Measurements from ENCODE around the gene MEIS2. TPM values are rescaled to one million over a fixed set of nuclear protein-coding genes. Genes with fewer than 3 reads are reported as not detected.
A peak's percentile ranks its signal among the peaks of the same experiment; 100 is the strongest.

MEIS2 gene
- total RNA-seq, 1 donor from 2014 or later, result 35.6 TPM

DNA sequence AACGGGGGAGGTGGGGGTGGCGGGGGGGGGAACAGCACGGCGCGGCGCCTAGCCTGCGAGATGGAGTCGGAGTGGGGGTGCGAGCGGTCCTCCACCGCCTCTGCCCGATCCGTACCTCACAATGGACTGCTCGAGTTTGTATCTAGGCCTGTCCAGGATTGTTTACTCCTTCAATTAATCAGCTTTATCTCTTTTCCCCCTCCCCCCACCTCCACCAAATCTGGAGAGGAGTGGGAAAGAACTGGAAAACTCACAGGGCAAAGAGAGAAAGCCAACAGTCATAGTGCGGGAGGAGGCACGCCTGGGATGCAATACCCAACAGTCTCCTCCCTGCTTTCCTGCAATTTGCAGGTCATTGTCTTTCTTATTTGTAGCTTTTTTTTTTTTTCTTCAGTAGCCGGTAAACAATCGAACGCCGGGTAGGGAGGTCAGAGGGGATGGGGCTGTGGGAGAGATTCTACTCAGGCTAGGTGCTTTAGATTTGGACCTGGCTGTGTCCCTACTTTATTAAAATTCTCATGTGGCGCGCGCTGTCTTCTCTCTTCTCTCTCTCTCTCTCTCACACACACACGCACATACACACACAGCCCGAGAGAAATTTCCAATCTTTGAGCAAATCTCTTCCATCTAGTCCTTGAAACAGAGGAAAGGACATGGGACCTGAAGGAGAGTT lies 6.9 kb upstream of the MEIS2 start:
- Histone ChIP-seq H3K9me3 (ENCODE audit: insufficient read depth, low read depth, low read length) (no peaks in the 10 kb centered on the region), H3K4me2 (ENCODE audit: low read length) (peak overlapping the region; percentile 99), H3K9ac (ENCODE audit: low read length) (peak overlapping the region; percentile 8), H3K4me1 (ENCODE audit: insufficient read depth, low read length) (peaks cover 15% of the 10 kb centered on the region), H2AFZ (ENCODE audit: low read depth, low read length) (no peak overlapping the region), H3K4me3 (ENCODE audit: insufficient read depth, low read depth, low read length) (no peak overlapping the region), H3K27me3 (ENCODE audit: insufficient read depth, low read length) (peaks cover 58% of the 10 kb centered on the region), H3K27ac (ENCODE audit: low read depth, low read length) (no peak overlapping the region), H4K20me1 (ENCODE audit: insufficient read depth, low read length) (peaks cover 15% of the 10 kb centered on the region), H3K36me3 (ENCODE audit: insufficient read depth, low read length) (no peaks in the 10 kb centered on the region), H3K79me2 (ENCODE audit: insufficient read depth, low read length) (peaks cover 50% of the 10 kb centered on the region)
- TF ChIP-seq, protein P1, sequence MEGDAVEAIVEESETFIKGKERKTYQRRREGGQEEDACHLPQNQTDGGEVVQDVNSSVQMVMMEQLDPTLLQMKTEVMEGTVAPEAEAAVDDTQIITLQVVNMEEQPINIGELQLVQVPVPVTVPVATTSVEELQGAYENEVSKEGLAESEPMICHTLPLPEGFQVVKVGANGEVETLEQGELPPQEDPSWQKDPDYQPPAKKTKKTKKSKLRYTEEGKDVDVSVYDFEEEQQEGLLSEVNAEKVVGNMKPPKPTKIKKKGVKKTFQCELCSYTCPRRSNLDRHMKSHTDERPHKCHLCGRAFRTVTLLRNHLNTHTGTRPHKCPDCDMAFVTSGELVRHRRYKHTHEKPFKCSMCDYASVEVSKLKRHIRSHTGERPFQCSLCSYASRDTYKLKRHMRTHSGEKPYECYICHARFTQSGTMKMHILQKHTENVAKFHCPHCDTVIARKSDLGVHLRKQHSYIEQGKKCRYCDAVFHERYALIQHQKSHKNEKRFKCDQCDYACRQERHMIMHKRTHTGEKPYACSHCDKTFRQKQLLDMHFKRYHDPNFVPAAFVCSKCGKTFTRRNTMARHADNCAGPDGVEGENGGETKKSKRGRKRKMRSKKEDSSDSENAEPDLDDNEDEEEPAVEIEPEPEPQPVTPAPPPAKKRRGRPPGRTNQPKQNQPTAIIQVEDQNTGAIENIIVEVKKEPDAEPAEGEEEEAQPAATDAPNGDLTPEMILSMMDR (IDR thresholded peaks at IDR 0.05; ENCODE audit: insufficient read depth, low read depth, low read length), result no peak
- TF ChIP-seq EZH2 (IDR thresholded peaks at IDR 0.05; ENCODE audit: insufficient read depth, low read length), result peak; percentile 18
- Mint-ChIP-seq H3K9me3 (ENCODE audit: unreplicated experiment) (peaks cover 3% of the 10 kb centered on the region), H3K27ac (ENCODE audit: unreplicated experiment) (no peak overlapping the region), H3K4me1 (ENCODE audit: low read depth, unreplicated experiment) (peaks cover 13% of the 10 kb centered on the region), H3K4me3 (ENCODE audit: unreplicated experiment) (peak overlapping the region; percentile 4), H3K36me3 (ENCODE audit: low read depth, unreplicated experiment) (no peaks in the 10 kb centered on the region), H3K27me3 (ENCODE audit: low read depth, unreplicated experiment) (peaks cover 89% of the 10 kb centered on the region)
- DNase-seq (ENCODE audit: low read depth), result no peak
- no peak for FAIRE-seq

DNA sequence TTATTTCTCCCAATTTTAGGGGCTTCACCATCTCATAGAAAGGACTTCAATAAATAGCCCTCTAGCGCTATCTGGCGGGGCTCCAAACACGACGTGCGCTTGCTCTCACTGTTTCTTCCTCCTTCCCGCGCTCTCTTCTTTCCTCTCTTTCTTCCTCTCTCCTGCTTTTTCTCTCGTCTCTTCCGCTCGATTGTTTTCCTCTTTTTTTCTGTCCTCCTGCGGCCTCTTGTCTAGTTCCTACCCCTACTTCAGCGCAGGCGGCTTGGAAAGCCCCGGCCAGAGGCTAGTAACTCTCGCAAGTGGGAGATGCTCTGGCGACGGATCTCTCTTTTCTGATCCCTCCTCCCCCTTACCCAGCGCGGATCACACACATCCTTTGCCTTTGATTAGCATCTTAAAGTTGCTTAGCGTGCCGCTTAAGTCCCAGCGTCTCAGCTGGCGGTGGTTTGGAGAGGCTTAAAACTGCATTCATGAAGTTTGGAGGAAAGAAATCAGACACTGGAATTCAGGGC lies 6.2 kb upstream of the MEIS2 start:
- Histone ChIP-seq H3K9me3 (ENCODE audit: insufficient read depth, low read depth, low read length) (no peaks in the 10 kb centered on the region), H4K20me1 (ENCODE audit: insufficient read depth, low read length) (peaks cover 15% of the 10 kb centered on the region), H3K36me3 (ENCODE audit: insufficient read depth, low read length) (no peaks in the 10 kb centered on the region), H3K4me2 (ENCODE audit: low read length) (peak overlapping the region; percentile 99), H2AFZ (ENCODE audit: low read depth, low read length) (peak overlapping the region; percentile 40), H3K27me3 (ENCODE audit: insufficient read depth, low read length) (peaks cover 58% of the 10 kb centered on the region), H3K4me3 (ENCODE audit: insufficient read depth, low read depth, low read length) (peak overlapping the region; percentile 52), H3K4me1 (ENCODE audit: insufficient read depth, low read length) (peaks cover 15% of the 10 kb centered on the region), H3K9ac (ENCODE audit: low read length) (peak overlapping the region; percentile 68), H3K27ac (ENCODE audit: low read depth, low read length) (peak overlapping the region; percentile 6), H3K79me2 (ENCODE audit: insufficient read depth, low read length) (peaks cover 52% of the 10 kb centered on the region)
- peaks cover 13% of the 10 kb centered on the region for H3K4me1 Mint-ChIP-seq (ENCODE audit: low read depth, unreplicated experiment)
- DNase-seq (ENCODE audit: low read depth), result no peak
- H3K27me3 Mint-ChIP-seq (ENCODE audit: low read depth, unreplicated experiment), result peaks cover 83% of the 10 kb centered on the region
- H3K27ac Mint-ChIP-seq (ENCODE audit: unreplicated experiment), result no peak overlapping the region
- FAIRE-seq, result no peak
- no peaks in the 10 kb centered on the region for H3K36me3 Mint-ChIP-seq (ENCODE audit: low read depth, unreplicated experiment)
- H3K9me3 Mint-ChIP-seq (ENCODE audit: unreplicated experiment), result no peaks in the 10 kb centered on the region
- H3K4me3 Mint-ChIP-seq (ENCODE audit: unreplicated experiment), result peak overlapping the region; percentile 67
- TF ChIP-seq, protein P1 (IDR thresholded peaks at IDR 0.05; ENCODE audit: insufficient read depth, low read depth, low read length), result no peak

DNA sequence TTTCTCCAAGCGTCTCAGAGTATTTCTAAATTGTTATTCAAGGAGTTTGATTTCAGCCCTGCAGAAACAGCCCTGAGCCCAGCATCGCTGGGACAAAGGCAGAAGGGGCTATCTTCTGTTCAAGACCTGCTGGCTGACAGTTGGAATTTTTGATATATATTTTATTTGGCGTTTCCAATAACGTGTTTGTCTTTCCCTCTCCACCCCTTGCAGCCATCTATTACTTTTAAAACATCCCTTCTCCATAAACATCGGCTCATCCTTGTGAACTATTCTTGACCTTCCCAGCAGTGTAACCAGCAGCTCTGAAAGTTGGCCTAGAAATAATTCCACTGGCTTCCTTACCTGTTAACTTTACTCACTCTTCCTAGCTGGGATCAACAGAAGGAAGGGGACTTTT lies 5.5 kb upstream of the MEIS2 start:
- H3K36me3 ChIP-seq (ENCODE audit: insufficient read depth, low read length), result no peaks in the 10 kb centered on the region
- H4K20me1 ChIP-seq (ENCODE audit: insufficient read depth, low read length), result peaks cover 15% of the 10 kb centered on the region
- H3K4me1 Mint-ChIP-seq (ENCODE audit: low read depth, unreplicated experiment), result peaks cover 12% of the 10 kb centered on the region
- no peak overlapping the region for H3K4me3 ChIP-seq (ENCODE audit: insufficient read depth, low read depth, low read length)
- no peak overlapping the region for H3K27ac Mint-ChIP-seq (ENCODE audit: unreplicated experiment)
- H3K9ac ChIP-seq (ENCODE audit: low read length), result no peak overlapping the region
- no peaks in the 10 kb centered on the region for H3K36me3 Mint-ChIP-seq (ENCODE audit: low read depth, unreplicated experiment)
- H3K4me3 Mint-ChIP-seq (ENCODE audit: unreplicated experiment), result no peak overlapping the region
- peaks cover 52% of the 10 kb centered on the region for H3K79me2 ChIP-seq (ENCODE audit: insufficient read depth, low read length)
- peaks cover 12% of the 10 kb centered on the region for H3K4me1 ChIP-seq (ENCODE audit: insufficient read depth, low read length)
- H3K27ac ChIP-seq (ENCODE audit: low read depth, low read length), result no peak overlapping the region
- TF ChIP-seq, protein P1 (IDR thresholded peaks at IDR 0.05; ENCODE audit: insufficient read depth, low read depth, low read length), result no peak
- TF ChIP-seq EZH2 (IDR thresholded peaks at IDR 0.05; ENCODE audit: insufficient read depth, low read length), result no peak
- peaks cover 56% of the 10 kb centered on the region for H3K27me3 ChIP-seq (ENCODE audit: insufficient read depth, low read length)
- peaks cover 76% of the 10 kb centered on the region for H3K27me3 Mint-ChIP-seq (ENCODE audit: low read depth, unreplicated experiment)
- no peaks in the 10 kb centered on the region for H3K9me3 Mint-ChIP-seq (ENCODE audit: unreplicated experiment)
- H3K4me2 ChIP-seq (ENCODE audit: low read length), result peak overlapping the region; percentile 99
- FAIRE-seq (no peak), DNase-seq (ENCODE audit: low read depth) (no peak)
- H3K9me3 ChIP-seq (ENCODE audit: insufficient read depth, low read depth, low read length), result no peaks in the 10 kb centered on the region
- H2AFZ ChIP-seq (ENCODE audit: low read depth, low read length), result no peak overlapping the region

Data from astrocyte (in vitro differentiated cells and primary cell).